GM19438 (cell line): ENCODE results near the gene ANKRD60.

Source experiments
- ATAC-seq: cut with Tn5 transposase; IDR thresholded peaks from one replicate; pipeline ENCODE4 v1.9.1; 2021; ENCODE audit warnings: low read depth; ENCODE audit not compliant: unreplicated experiment

Gene ANKRD60

GRCh38 chr20:58167759-58168158 lies 60.7 kb downstream of the ANKRD60 start:
- ATAC-seq = no peak
